IPS DF 4.7 (cell line): Measurements from ENCODE around the gene MFSD6L.

ENCODE experiments used
- DNase-seq: peaks from one replicate; pipeline ENCODE4 v3.0.0-alpha.2; 2013; ENCODE audit warnings: low spot score; ENCODE audit errors: extremely low read depth

MFSD6L gene

DNA sequence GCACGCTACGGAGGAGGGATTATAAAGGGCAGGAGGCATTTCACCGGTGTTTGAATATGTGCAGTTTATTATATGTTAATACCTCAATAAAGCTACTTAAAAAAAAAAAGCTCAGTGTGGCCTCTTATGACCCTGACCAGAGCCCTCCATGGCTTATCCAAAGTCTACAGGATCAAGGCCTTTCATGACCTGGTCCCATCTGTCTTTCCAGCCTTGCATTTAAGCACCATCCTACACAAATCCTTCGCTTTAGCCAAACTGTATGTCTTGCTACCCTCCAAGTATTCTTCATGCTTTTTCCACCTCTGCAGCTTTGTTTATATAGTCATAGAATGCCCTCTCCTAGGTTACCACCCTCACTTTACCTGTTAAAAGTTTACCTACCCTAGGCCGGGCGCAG is 6.5 kb downstream of the MFSD6L start:
- no peak for DNase-seq

DNA sequence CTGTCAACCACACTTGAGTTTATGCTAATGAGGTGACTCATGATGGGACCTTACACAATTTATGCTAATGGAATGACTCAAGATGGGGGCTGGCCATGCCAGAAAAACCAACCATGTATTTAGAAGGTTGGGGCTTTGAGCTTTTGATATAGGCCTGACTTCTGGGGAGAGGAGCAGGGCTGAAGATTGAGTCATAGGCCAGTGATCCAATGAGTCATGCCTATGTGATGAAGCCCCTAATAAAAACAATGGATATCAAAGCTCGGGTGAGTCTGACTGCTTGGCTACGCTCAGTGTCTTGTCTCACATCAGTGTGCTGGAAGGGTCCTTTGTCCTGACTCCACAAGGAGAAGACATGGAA is 7.3 kb downstream of the MFSD6L start:
- DNase-seq, result no peak

- DNase-seq, result no peak
These were observed 7.8 kb downstream of the MFSD6L start for GRCh38 chr17:8791248-8791909.

GRCh38 chr17:8789743-8790142 is 9.4 kb downstream of the MFSD6L start:
- no peak for DNase-seq

DNA sequence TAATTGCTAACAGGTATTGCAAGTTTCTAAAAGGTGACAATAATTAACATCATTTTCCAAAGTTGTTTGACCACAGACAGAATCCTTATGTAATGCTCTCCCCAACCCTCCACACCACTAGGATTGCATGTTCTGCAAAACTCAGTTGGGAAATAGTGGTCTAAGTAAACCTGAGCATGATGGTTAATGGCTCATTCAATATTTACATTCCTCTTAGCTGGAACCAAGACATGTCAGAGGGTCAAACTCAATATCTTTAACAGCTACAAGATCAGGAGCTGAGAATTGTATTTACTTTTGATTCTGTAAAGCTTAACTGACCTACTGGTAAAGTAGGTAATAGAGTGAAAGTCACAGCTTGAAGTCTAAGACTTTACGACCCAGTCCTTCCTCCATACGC is 10.2 kb downstream of the MFSD6L start:
- no peak for DNase-seq

GRCh38 chr17:8785547-8786413 is 13.4 kb downstream of the MFSD6L start:
- DNase-seq, result peak; percentile 84

GRCh38 chr17:8782176-8782575 is 17.0 kb downstream of the MFSD6L start:
- DNase-seq, result no peak

GRCh38 chr17:8781776-8782175 is 17.4 kb downstream of the MFSD6L start:
- no peak for DNase-seq

- no peak for DNase-seq
These were observed 22.3 kb downstream of the MFSD6L start for GRCh38 chr17:8776881-8777280.

- DNase-seq, result no peak
These were observed 22.9 kb downstream of the MFSD6L start for GRCh38 chr17:8776248-8776647.

- DNase-seq, result no peak
These were observed 32.4 kb downstream of the MFSD6L start for GRCh38 chr17:8766731-8767130.

DNA sequence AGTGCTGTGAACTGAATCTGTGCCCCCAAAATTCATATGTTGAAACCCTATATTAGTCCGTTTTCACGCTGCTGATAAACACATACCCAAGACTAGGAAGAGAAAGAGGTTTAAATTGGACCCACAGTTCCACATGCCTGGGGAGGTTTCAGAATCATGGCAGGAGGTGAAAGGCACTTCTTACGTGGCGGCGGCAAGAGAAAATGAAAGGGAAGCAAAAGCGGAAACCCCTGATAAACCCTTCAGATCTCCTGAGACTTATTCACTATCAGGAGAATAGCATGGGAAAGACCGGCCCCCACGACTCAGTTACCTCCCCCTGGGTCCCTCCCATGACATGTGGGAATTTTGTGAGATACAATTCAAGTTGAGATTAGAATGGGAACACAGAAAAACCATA is 37.2 kb downstream of the MFSD6L start:
- DNase-seq, result no peak

DNA sequence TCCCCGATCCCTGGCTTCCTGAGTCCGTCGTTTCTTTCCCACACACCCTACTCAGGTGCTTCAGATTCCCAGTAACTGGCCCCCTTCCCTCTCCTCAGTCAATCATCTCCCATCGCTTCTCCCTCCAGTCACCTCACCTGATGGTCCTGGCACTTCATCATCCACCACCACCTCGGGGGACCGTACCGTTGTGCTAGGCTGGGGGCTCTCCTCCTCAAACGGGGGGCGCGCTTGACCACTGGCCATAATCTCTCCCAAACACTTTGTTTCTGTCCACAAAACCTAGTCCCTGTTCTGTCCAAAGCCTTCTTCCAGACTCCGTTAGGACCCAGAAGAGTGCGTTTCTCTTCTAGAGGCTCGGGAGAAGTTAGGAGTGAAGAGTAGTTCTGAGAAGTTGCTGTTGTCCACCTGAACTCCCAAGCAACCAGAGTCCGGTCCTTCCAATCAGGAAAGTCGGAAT is 41.0 kb downstream of the MFSD6L start, which contains the start of gene SPDYE4:
Gene SPDYE4, minus strand, starts transcription at position 410 of the 460 bp plus-strand sequence. Its CDS starts 164 bp downstream, at position 246.
- DNase-seq, result no peak

- DNase-seq, result no peak
These were observed 42.0 kb downstream of the MFSD6L start for GRCh38 chr17:8757189-8757588.

DNA sequence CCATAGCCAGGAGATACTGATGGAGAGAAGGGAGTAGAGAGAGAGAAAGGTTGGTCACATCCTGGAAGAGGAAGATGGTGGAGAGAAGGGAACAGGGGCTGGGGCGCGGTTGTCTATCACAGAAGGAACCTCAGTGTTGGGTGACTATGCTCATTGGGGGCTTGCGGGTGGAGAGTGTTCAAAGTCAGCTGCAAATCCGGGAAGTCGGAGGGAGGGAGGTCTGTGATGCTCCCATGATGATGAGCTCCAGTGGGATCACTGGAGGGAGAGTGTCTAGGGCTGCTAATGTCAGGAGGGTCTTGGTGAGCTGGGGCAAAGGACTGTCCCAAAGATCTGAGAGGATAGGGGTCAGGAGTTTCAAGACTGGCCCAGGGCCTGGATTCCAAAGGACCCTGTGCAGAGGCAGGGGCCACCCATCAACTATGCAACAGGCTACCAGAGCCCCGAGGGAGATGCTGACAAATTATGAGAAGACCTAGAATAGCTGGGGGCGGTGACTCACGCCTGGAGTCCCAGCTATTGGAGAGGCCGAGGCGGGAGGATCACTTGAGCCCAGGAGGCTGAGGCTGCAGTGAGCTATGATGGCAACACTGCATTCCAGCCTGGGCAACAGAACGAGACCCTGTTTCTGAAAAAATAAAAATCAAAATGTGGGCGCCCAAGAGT is 43.4 kb downstream of the MFSD6L start:
- no peak for DNase-seq

- no peak for DNase-seq
These were observed 44.3 kb downstream of the MFSD6L start for GRCh38 chr17:8754890-8755289.

DNA sequence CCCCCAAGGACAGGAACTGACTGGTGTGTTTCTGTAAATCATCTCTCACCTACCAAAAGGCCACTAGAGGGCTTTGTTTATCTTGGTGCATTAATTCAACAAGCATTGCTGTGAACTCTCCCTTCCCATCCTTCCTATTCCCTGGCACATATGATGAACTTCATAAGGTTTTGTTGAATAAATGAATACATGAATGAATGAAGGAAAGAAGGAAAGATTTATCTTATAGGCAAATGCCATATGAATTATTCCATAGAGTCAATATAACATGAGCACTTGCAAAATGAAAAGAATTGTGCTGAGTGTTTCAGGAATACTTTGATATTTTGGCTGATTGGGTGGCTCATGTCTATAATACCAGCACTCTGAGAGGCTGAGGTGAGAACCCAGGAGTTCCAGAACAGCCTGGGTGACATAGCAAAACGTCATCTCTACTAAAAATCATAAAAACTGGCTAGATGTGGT is 45.2 kb downstream of the MFSD6L start:
- DNase-seq, result no peak

DNA sequence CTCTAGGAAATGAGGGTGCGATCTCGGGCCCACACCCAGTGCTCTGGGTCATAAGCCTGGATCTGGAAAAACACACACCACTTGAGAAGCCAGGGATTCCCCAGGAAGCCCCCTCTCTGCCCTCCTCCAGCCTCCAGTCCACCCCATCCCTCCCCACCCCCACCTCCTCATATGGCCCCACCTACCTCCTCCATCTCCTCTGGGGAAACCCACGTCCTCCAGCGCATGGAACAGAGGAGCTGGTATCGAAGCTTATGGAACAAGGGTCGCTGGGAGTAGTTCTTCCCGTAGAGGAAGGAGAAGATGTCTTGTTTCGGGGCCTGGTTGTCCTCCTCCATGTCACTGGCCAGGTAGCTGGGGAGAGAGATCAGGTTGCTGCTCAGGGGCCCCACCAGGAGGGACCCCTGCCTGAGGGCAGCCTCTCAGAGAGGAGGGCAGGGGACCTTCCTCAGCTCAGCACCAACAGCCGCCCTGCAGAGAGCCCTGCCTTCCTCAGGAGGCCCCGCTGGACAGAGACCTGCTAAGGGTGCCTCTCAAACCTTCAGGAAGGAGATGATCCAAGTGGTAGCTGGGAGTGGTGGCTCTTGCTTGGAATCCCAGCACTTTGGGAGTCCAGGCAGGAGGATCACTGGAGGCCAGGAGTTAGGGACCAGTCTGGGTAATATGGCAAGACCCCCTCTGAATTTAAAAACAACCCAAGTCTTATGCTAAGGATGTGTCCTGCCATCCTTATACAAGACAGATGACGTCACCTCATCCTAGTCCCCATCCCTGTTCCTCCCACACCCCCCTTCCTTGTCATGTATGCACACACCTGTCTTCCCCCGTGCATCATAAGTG is 45.8 kb downstream of the MFSD6L start:
- DNase-seq, result no peak

DNA sequence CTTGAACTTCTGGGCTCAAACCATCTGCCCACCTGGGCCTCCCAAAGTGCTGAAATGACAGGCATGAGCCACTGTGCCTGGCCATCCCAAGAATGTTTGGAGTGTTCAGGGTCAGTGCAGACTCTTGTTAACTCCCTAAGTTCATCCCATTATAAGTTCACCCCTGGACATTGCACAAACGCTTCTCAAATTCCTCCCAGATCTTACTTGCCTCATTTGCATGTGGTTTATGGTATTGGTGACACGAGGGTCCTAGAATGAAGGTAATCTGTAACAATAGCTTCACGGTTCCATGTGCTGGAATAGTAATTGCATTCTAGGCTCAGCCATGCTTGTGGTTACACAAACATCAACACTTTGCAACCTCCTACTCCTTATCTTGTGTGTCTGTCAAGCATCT is 49.5 kb downstream of the MFSD6L start:
- DNase-seq, result no peak

DNA sequence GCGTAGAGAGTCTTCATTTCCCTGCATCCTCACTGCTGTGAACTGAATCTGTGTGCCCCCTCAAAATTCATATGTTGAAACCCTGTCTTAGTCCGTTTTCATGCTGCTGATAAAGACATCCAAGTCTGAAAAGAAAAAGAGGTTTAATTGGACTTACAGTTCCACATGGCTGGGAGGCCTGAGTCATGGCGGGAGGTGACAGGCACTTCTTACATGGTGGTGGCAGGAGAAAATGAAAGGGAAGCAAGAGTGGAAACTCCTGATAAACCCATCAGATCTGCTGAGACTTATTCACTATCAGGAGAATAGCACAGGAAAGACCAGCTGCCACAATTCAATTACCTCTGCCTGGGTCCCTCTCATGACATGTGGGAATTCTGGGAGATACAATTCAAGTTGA is 51.4 kb downstream of the MFSD6L start:
- no peak for DNase-seq
